Measurements from ENCODE around the gene PRMT5.

DNA sequence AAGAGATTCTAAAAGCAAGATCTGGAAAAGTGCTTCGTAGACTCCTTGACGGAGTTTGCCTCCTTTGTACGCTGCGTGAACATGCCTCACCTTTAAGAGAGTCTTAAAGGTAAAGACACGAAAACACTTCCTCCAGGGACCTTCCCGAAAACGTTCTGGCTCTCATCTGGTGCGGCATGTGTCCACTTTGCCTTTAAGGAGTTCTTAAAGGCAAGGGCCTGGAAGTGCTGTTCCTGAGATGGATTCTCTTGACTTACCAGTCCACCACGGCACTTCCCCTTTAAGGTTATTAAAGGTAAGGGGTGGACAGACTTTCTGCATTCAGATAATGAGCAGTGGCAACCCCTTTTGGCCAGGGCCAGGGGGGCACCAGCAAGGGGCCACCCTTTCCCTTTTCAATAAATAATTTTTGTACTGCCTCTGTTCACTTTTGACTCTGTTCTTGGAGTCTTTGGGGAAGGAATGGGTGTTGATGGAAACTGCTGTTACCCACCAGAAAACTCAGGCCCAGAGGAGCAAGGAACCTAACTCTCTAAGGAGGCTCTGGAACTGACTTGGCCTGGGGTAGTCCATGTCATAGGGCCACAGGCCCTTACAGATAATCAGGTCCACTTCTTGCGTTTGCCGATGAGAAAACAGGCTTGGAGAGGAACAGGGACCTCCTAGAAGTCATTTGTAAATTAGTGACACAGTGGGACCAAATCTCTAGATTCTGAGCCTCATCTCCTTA is 41.8 kb downstream of the PRMT5 start:
- TF ChIP-seq ZNF274 (IDR thresholded peaks at IDR 0.05; ENCODE audit: low read depth, low read length), result no peak
- TF ChIP-seq YY1 (IDR thresholded peaks at IDR 0.05; ENCODE audit: insufficient read depth, insufficient read length), result no peak

Measured in NT2/D1 (cell line).